SU-DHL-6 (cell line): ENCODE results near the gene SCN2B.

Source experiments
- EZH2phosphoT487 ChIP-seq: fragments of 200-600 bp; sonication (generic), shearing (Covaris generic); conservative IDR thresholded peaks from 2 replicates; pipeline ENCODE4 v1.6.1; 2018; ENCODE audit warnings: mild to moderate bottlenecking, antibody characterized with exemption, low read length, moderate library complexity, mixed read lengths
- TF ChIP-seq, protein P1 (sequence below): fragments of 200-600 bp; sonication (generic); IDR thresholded peaks from one replicate; pipeline ENCODE4 v1.5.1; 2017; ENCODE audit warnings: antibody characterized with exemption, mild to moderate bottlenecking, low read length, moderate library complexity; ENCODE audit not compliant: insufficient read depth, poor library complexity, severe bottlenecking

DNA sequence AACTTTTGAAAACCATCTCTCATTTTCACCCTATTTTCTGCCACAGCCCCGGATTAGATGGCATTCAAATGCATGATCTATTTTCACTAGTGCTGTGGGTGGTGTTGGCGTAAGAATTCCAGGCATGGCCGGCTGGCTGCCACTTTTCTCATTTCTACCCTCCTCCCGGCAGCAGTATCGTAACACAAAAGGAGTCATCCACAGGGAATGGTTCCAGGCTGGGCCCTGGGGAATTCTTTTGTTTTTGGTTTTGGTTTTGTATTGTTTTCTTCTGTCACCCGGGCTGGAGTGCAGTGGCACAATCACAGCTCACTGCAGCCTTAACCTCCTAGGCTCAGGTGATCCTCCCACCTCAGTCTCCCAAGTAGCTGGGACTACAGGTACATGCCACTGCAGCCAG, 34.6 kb upstream of the SCN2B start:
- TF ChIP-seq, protein P1, sequence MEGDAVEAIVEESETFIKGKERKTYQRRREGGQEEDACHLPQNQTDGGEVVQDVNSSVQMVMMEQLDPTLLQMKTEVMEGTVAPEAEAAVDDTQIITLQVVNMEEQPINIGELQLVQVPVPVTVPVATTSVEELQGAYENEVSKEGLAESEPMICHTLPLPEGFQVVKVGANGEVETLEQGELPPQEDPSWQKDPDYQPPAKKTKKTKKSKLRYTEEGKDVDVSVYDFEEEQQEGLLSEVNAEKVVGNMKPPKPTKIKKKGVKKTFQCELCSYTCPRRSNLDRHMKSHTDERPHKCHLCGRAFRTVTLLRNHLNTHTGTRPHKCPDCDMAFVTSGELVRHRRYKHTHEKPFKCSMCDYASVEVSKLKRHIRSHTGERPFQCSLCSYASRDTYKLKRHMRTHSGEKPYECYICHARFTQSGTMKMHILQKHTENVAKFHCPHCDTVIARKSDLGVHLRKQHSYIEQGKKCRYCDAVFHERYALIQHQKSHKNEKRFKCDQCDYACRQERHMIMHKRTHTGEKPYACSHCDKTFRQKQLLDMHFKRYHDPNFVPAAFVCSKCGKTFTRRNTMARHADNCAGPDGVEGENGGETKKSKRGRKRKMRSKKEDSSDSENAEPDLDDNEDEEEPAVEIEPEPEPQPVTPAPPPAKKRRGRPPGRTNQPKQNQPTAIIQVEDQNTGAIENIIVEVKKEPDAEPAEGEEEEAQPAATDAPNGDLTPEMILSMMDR: no peak
- no peak for TF ChIP-seq EZH2phosphoT487
